Activated T-cell treated with anti-CD3 and anti-CD28 coated beads, Interleukin-2, amount 50 U/mL, for 72 hours (primary cell): ENCODE results near the gene ZNF761. TPM values are rescaled to one million over a fixed set of nuclear protein-coding genes. Genes with fewer than 3 reads are reported as not detected.
"Not testable (repeated sequence)": the region's sequence is repeated elsewhere in the genome, so short reads cannot be mapped to it uniquely, and the experiment has no call there.

Experiments used
- ATAC-seq, 2 donors: fragments of 150-1000 bp; cut with Tn5 transposase; replicated peaks in 1 of 2; 2 replicates each; pipeline ENCODE4 v1.10.0; 2021; ENCODE audit warnings: moderate library complexity in 2 of 2, mild to moderate bottlenecking in 1 of 2
- DNase-seq, 2 donors: peaks; one replicate each; pipeline ENCODE4 v3.0.0; 2021 to 2022; ENCODE audit warnings: mixed read lengths in 1 of 2
- H3K27ac Mint-ChIP-seq: one replicate; pipeline ENCODE4 v1.8.0; 2022; ENCODE audit warnings: mild to moderate bottlenecking, moderate library complexity, mixed read lengths
- H3K27me3 Mint-ChIP-seq: one replicate; pipeline ENCODE4 v1.8.0; 2022; ENCODE audit warnings: low read depth, mixed read lengths
- H3K36me3 Mint-ChIP-seq, 2 donors: one replicate each; pipeline ENCODE4 v1.8.0; 2022; ENCODE audit warnings: mixed read lengths in 2 of 2, mild to moderate bottlenecking in 1 of 2; ENCODE audit not compliant: insufficient read depth in 2 of 2
- H3K4me1 Mint-ChIP-seq: one replicate; pipeline ENCODE4 v1.8.0; 2022; ENCODE audit warnings: low read depth, mixed read lengths
- H3K4me3 Mint-ChIP-seq, 2 donors: one replicate each; pipeline ENCODE4 v1.8.0; 2022; ENCODE audit warnings: mild to moderate bottlenecking in 2 of 2, mixed read lengths in 2 of 2, moderate library complexity in 2 of 2
- H3K9me3 Mint-ChIP-seq, 2 donors: one replicate each; pipeline ENCODE4 v1.8.0; 2022; ENCODE audit warnings: mixed read lengths in 2 of 2
- total RNA-seq, 2 donors: library from RNA; stranded (reverse); gene quantifications; one replicate each; pipeline ENCODE4 v1.2.3, GENCODE V29; 2022

ZNF761 gene
- 10 to 100 TPM; 16.1 to 21.0 TPM for total RNA-seq

- peaks cover 0 to 1% of the 10 kb centered on the region in 2 donors for H3K9me3 Mint-ChIP-seq
- H3K36me3 Mint-ChIP-seq, result peaks cover 24 to 36% of the 10 kb centered on the region in 2 donors
- H3K27ac Mint-ChIP-seq, result peak within 1 kb of the TSS; percentile 72
- peak within 1 kb of the TSS; percentile 90 to 96 for H3K4me3 Mint-ChIP-seq
- DNase-seq (peak; percentile 96 to 99), ATAC-seq (peak; percentile 97 to 99)
- peaks cover 40% of the 10 kb centered on the region for H3K4me1 Mint-ChIP-seq
- H3K27me3 Mint-ChIP-seq, result no peaks in the 10 kb centered on the region
Measured at GRCh38 chr19:53431399-53432087, at the start of gene ZNF761. Gene ZNF761 (plus strand): TSS chr19:53431984. CDS start chr19:53447269, 15,285 bp downstream.

GRCh38 chr19:53388168-53388567 is 43.6 kb upstream of the ZNF761 start:
- H3K27me3 Mint-ChIP-seq, result no peaks in the 10 kb centered on the region
- no peak for DNase-seq
- H3K27ac Mint-ChIP-seq, result no peak overlapping the region
- H3K9me3 Mint-ChIP-seq, result peaks cover 16 to 33% of the 10 kb centered on the region in 2 donors
- no peaks in the 10 kb centered on the region for H3K4me1 Mint-ChIP-seq
- peaks cover 30 to 43% of the 10 kb centered on the region in 2 donors for H3K36me3 Mint-ChIP-seq
- no peak overlapping the region for H3K4me3 Mint-ChIP-seq
- no peak for ATAC-seq

- Mint-ChIP-seq H3K9me3 (peaks cover 15 to 27% of the 10 kb centered on the region in 2 donors), H3K4me1 (no peaks in the 10 kb centered on the region), H3K27ac (no peak overlapping the region), H3K4me3 (no peak overlapping the region), H3K27me3 (no peaks in the 10 kb centered on the region), H3K36me3 (peaks cover 26 to 43% of the 10 kb centered on the region in 2 donors)
- no peak for DNase-seq
- no peak for ATAC-seq
Measured at GRCh38 chr19:53388904-53389303, 42.9 kb upstream of the ZNF761 start.

- Mint-ChIP-seq H3K9me3 (peaks cover 14 to 26% of the 10 kb centered on the region in 2 donors), H3K27ac (no peak overlapping the region), H3K4me3 (no peak overlapping the region), H3K27me3 (no peaks in the 10 kb centered on the region), H3K36me3 (peaks cover 24 to 42% of the 10 kb centered on the region in 2 donors), H3K4me1 (peaks cover under 1% of the 10 kb centered on the region)
- DNase-seq (no peak), ATAC-seq (no peak)
Measured at GRCh38 chr19:53389571-53389970, 42.2 kb upstream of the ZNF761 start.

GRCh38 chr19:53389978-53390377 is 41.8 kb upstream of the ZNF761 start:
- Mint-ChIP-seq H3K4me1 (peaks cover 4% of the 10 kb centered on the region), H3K27me3 (no peaks in the 10 kb centered on the region), H3K36me3 (peaks cover 21 to 38% of the 10 kb centered on the region in 2 donors), H3K27ac (no peak overlapping the region), H3K9me3 (peaks cover 11 to 23% of the 10 kb centered on the region in 2 donors), H3K4me3 (no peak overlapping the region)
- DNase-seq, result no peak
- ATAC-seq, result no peak

- DNase-seq (no peak), ATAC-seq (peak in 1 of 2 donors; percentile 2)
- Mint-ChIP-seq H3K36me3 (peaks cover 15 to 26% of the 10 kb centered on the region in 2 donors), H3K27me3 (no peaks in the 10 kb centered on the region), H3K27ac (no peak overlapping the region), H3K4me1 (peaks cover 20% of the 10 kb centered on the region), H3K9me3 (peaks cover 5 to 8% of the 10 kb centered on the region in 2 donors), H3K4me3 (peak overlapping the region; percentile 95 to 97)
Measured at GRCh38 chr19:53394522-53394973, 37.2 kb upstream of the ZNF761 start.

GRCh38 chr19:53394974-53395839 is 36.6 kb upstream of the ZNF761 start, which contains the start of gene ZNF765:
Gene ZNF765 (plus strand): TSS chr19:53395149. CDS start chr19:53398016, 2,867 bp downstream.
- Mint-ChIP-seq H3K36me3 (peaks cover 16 to 25% of the 10 kb centered on the region in 2 donors), H3K4me1 (peaks cover 20% of the 10 kb centered on the region), H3K27me3 (no peaks in the 10 kb centered on the region), H3K4me3 (peak within 1 kb of the TSS; percentile 95 to 97), H3K27ac (peak within 1 kb of the TSS; percentile 88), H3K9me3 (peaks cover 3 to 8% of the 10 kb centered on the region in 2 donors)
- peak; percentile 96 to 99 for DNase-seq
- peak; percentile 99 for ATAC-seq

GRCh38 chr19:53395840-53396524 is 35.8 kb upstream of the ZNF761 start:
- ATAC-seq, result not testable (repeated sequence)

GRCh38 chr19:53396525-53396868 is 35.3 kb upstream of the ZNF761 start:
- H3K27me3 Mint-ChIP-seq, result no peaks in the 10 kb centered on the region
- H3K9me3 Mint-ChIP-seq, result peaks cover 2 to 6% of the 10 kb centered on the region in 2 donors
- peak overlapping the region; percentile 95 to 97 for H3K4me3 Mint-ChIP-seq
- peaks cover 23 to 33% of the 10 kb centered on the region in 2 donors for H3K36me3 Mint-ChIP-seq
- peaks cover 20% of the 10 kb centered on the region for H3K4me1 Mint-ChIP-seq
- ATAC-seq, result no peak
- H3K27ac Mint-ChIP-seq, result peak overlapping the region; percentile 88
- no peak for DNase-seq

More at GRCh38 chr19:53395840-53396524, 35.8 kb upstream of the ZNF761 start:
- DNase-seq, H3K27me3 Mint-ChIP-seq, H3K9me3 Mint-ChIP-seq: not testable (repeated sequence)
- Mint-ChIP-seq H3K4me3 (peak overlapping the region; percentile 95 to 97), H3K4me1 (peaks cover 20% of the 10 kb centered on the region), H3K27ac (peak overlapping the region; percentile 88), H3K36me3 (peaks cover 22 to 29% of the 10 kb centered on the region in 2 donors)

- H3K27ac Mint-ChIP-seq, H3K4me3 Mint-ChIP-seq, ATAC-seq, H3K27me3 Mint-ChIP-seq, DNase-seq, H3K9me3 Mint-ChIP-seq: not testable (repeated sequence)
- peaks cover 20% of the 10 kb centered on the region for H3K4me1 Mint-ChIP-seq
- peaks cover 28 to 45% of the 10 kb centered on the region in 2 donors for H3K36me3 Mint-ChIP-seq
Measured at GRCh38 chr19:53397918-53398317, 33.9 kb upstream of the ZNF761 start.

GRCh38 chr19:53409505-53410204 is 22.1 kb upstream of the ZNF761 start:
- H3K27me3 Mint-ChIP-seq, result no peaks in the 10 kb centered on the region
- H3K36me3 Mint-ChIP-seq, result peaks cover 53 to 76% of the 10 kb centered on the region in 2 donors
- DNase-seq (no peak), ATAC-seq (no peak)
- no peak overlapping the region for H3K4me3 Mint-ChIP-seq
- H3K9me3 Mint-ChIP-seq, result peaks cover 24 to 43% of the 10 kb centered on the region in 2 donors
- no peaks in the 10 kb centered on the region for H3K4me1 Mint-ChIP-seq
- no peak overlapping the region for H3K27ac Mint-ChIP-seq
